ENCODE data around the gene STAMBP.

GRCh38 chr2:73913414-73914054 is 84.8 kb downstream of the STAMBP start:
- TF ChIP-seq, protein P1, sequence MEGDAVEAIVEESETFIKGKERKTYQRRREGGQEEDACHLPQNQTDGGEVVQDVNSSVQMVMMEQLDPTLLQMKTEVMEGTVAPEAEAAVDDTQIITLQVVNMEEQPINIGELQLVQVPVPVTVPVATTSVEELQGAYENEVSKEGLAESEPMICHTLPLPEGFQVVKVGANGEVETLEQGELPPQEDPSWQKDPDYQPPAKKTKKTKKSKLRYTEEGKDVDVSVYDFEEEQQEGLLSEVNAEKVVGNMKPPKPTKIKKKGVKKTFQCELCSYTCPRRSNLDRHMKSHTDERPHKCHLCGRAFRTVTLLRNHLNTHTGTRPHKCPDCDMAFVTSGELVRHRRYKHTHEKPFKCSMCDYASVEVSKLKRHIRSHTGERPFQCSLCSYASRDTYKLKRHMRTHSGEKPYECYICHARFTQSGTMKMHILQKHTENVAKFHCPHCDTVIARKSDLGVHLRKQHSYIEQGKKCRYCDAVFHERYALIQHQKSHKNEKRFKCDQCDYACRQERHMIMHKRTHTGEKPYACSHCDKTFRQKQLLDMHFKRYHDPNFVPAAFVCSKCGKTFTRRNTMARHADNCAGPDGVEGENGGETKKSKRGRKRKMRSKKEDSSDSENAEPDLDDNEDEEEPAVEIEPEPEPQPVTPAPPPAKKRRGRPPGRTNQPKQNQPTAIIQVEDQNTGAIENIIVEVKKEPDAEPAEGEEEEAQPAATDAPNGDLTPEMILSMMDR (conservative IDR thresholded peaks at IDR 0.05; ENCODE audit: low read length), result no peak
- no peak for TF ChIP-seq EZH2phosphoT487 (IDR thresholded peaks at IDR 0.05; ENCODE audit: borderline replicate concordance)

Data from Loucy (cell line).